ENCODE measurements around the gene MAML3.

- no peak for TF ChIP-seq CTCF (IDR thresholded peaks at IDR 0.05)
- TF ChIP-seq POLR2A (IDR thresholded peaks at IDR 0.05): no peak
These were observed 106.9 kb downstream of the MAML3 start for GRCh38 chr4:140047017-140047640.

All from uterus (tissue), 2 donors.